HG03064 (cell line): ENCODE results near the gene PLA2G4A.

Experiments
- ATAC-seq: cut with Tn5 transposase; IDR thresholded peaks from one replicate; pipeline ENCODE4 v1.9.1; 2021; ENCODE audit warnings: low read depth; ENCODE audit not compliant: unreplicated experiment

PLA2G4A gene

DNA sequence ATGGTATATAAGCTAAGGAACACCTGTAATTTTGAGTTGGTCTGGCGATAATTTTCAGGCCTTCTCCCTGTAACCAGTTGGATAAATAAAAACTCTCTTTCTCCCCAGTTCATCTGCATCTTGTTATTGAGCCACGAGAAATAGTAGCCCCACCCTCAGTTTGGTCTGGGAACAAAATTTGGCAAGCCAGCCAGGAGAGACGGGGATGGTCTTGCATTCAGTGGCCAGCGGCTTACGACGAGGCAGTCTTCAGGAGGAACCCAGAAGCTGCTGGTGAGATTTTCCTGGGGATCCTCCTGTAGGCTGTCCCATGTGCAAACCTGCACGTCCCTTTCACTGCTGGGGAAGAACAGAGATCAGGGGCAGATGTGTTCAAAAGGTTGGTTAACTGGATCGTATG, 174.6 kb downstream of the PLA2G4A start:
- ATAC-seq: no peak

DNA sequence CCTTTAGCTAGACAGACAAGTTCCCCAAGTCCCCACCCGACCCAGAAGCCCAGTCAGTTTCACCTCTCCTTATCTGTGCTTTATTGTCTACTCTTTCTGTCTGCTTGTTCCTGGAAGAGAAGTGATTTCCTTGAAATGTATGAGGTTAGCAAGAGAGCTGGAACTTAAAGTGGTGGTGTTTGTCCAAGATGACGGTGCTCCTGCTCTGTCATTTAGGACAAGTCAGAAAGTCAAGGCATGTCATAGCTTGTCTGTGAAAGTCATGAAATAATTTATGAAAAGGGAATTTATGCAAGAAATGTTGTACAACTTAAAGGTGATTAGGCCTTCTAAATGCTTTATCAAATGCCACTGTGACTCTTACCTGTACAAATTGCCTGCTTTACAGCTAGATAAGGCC, 178.1 kb downstream of the PLA2G4A start:
- no peak for ATAC-seq

DNA sequence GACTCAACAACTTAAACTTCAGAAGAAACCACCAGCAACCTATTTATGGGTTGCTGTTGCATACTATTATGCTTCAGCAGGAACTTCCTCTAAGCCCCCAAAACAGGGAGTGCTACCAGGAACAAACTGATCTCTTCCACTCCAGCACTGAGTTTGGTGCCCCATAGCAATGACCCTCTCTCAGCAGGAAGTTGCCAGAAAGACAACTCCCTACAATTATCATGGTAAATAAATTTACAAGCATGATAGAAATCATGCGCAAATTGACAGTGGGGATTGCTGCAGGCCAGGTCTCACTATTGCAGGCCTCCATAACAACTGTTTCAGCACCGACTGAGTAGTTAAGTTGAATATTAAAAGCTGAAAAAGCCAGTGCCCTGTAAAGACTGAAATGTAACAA, 180.6 kb downstream of the PLA2G4A start:
- ATAC-seq: no peak

DNA sequence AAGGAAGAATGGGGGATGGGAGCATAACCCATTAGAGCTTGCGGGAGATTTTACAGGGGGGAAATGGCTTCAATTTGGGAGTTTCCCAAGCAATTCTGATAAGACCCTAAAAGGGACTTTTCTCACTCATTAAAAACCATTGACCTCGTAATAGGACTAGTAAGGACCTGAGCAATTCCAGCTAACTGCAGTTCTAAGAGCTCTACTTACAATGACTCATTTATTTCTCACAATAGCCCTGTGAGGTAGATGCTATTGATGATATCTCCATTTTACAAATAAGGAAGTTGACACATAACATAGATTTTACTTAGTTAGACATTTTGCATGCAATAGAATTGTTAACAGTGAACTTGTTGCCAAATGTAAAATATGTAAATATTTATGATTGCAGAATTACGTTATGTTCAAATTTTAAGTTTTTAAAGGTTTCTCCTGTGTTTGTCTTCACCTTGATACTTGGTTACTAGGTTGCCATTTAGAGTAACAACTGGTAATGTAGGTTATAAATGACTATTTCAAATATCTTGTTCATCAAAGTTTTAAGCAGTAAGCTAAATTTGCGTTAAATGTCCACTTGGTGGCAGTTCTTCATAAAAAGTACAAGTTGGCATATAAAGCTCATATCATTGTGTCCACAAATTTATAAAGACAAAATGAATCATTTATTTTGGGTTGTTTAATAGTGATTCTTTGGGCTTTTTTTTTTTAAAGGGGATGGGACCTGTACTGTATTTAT, 182.0 kb downstream of the PLA2G4A start:
- ATAC-seq: no peak

DNA sequence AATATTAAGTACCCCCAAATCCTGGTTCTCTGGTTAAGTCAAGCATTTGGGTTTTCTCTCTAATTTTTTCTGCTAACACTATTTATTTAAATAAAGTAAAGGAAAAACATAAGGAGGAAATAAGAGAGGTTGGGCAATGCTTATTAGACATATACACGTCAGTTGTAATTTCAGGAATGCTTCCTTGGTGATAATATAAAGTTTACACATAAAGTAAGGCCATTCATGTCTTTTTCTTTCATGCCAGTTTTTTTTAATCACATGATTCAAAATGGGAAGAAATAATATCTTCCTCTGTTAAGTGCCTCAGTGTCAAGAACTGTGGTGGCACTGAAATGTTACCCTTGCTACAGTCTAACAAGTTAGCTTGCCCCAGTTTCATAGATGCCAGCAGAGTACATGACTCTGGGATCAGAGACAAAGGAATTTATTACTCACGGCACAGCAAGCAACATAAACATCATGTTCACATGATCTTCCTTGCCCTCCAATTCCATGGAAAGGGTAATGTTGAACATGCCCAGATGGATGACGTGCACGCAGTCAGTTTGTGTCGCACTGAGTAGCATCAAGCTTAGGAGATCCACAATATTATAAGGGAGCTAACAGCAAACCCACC, 184.9 kb downstream of the PLA2G4A start:
- no peak for ATAC-seq

DNA sequence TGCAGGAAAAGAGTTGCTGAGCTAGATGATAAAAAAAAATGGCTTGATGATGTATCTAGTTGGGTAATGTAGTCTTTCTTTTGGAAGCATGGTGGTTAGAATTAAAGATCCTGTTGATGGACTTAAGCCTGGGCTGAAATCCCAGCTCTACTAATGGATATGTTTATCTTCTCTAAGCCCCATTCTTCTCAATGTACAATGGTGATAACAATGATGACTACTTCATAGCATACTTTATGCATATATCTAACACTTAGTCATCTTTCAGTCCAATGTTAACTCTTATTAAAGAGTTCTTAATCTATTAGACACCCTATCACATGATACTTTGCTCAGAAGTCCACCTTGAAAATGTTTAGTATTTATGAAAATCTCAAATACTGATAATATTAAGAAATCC, 189.5 kb downstream of the PLA2G4A start:
- ATAC-seq: no peak

DNA sequence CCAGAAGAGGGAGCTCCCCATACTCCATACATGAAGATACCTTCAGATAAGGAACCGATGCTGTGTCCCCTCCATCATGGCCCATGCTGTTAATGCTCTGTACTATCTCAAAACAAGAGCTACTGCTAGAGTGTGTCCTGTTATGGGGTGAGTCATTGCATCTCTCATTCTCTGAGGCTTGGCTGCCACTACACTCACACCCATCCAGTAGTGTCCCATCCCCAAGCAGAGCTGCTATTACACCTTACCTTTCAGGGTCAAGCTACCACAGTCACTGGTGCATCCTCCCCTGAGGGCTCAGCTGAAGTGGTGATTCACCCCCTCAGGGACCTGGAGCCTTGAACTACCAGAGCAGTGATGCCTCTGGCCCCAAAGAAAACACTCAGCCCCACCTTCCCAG, 198.5 kb downstream of the PLA2G4A start:
- no peak for ATAC-seq

DNA sequence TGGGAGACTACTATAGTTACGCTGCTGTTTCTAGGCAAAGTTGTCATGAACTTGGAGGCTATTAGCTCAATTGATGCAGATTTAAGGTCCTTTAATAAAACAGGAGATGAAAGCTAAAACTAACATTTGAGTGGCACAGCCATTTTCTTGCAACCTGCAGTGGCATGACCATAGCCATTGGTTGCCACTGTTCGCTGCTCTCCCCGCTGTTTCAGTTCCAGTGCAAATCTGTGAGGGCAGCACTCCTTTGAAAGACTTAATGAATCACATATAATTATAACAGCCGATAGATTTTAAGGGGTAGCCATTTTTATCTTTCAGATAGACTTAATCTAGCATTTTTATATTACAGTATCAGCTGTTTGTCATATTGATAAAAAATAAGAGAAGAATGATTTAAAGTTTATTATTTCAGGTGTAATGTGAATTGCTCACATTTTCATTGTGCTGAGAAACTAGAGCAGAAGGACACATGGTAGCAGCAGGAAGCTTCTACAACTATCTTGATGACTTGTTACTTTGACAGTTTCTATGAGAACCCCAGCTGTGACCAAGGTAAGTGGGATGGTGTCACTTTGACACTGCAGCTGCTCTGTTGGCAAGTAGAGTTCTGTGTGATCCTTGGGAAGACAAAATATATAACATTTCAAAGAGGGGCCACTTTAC, 203.7 kb downstream of the PLA2G4A start:
- no peak for ATAC-seq

DNA sequence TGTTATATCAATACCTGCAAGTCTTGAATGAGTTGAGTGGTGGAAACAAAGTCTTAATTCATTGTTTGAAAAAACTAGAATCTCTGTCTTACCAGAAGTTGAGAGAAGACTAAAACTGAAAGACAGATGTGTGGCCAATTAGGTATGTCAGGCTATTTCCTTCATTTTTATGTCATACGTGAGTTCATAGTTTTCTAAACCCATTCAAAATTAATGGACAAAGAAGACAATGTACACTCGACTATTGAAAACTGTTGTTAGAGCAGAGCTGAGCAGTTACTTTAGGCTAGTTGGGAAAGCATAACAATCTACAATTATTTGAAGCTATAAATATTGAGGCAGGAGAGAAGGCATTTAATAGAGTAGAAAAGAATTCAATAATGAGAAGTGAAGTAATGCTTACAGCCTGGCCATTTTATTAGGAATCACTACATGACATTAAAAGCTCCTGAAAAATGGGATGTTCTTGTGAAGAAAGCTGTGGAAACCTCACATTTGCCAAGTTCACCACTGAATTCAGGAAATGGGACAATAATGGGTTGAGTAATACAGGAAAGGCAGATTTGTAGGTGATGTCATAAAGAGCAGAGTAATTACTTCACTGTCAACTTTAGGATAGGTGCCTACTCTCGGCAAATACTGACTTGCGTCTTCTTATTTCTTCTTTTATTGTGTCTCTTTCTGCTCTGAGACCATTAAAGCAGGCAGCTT, 204.4 kb downstream of the PLA2G4A start:
- ATAC-seq: no peak

DNA sequence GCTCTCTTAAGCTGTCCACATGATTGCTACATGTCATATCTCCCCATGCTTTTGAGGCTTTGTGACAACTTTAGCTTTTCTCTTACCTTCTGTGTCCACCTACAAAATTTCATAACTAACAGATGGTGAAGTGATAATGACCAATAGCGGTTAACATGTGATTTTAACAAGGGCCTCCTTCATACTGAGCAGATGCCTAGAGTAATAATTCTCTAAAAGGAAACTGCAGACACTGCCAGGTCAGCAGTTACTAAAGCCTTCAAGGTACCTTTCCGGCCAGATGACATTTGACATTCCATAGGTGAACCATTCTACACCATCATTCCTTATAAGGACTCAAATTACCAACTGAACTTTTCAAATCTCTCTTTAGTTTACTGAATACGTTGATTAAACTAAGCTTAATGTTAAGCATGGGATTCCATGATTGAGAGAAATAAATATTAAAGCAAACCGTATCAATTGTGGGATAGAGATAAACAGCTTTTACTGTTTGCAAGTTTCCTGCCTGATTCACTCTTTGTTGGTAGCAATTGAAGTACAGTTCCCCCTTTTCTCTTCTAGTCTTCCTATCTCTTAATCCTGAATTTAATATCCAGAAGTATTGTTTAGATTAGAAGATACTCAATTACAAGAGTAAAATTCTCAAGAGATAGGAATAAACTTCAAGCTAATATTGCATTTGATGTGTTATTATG, 205.1 kb downstream of the PLA2G4A start:
- no peak for ATAC-seq

DNA sequence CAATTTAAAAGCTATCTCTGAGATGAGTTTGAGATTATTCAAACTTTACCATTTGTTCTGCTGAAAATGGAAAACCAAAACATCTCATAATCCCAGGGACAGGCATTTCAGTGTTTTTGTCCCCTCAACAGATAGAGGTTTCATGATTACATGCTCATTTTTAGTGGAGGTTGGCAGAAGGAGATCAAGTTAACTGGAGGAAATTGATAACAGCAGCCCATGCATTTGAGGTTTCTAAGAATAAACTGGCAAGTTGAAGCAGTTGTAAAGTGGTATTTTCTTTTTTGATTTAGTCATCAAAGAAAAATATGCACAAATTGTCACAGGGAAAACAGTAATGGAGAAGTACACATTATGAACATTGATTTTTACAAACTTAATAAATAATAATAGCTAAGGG, 205.8 kb downstream of the PLA2G4A start:
- ATAC-seq: no peak

DNA sequence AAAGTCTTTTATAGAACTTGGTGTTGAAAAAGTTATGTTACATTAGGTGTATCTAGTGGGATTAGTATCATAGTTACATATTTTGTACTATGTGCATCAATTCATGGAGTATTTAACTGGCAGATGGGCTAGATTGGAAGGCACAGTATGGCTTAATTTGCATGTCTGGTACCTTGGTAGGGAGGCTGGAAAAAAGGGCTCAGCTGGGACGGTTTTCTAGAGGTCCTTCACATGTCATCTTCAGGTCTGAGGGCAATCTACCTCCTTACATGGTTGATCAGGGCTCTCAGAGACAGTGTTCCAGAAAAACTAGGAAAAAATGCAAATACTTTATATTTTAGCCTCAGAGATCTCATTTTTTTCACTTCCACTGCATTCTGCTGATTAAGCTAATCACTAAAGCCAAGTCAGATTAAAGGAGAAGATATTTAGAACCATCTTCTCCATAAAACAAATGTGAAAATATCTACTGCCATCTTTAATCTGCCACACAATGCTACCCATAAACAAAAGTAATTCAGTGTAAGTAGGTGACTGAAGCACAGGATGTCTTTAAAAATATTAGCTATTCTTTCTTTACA, 209.3 kb downstream of the PLA2G4A start:
- no peak for ATAC-seq
